Fibroblast of skin of left quadriceps (primary cell): Measurements from ENCODE around the gene SAMD13.
"Not testable (repeated sequence)": the region's sequence is repeated elsewhere in the genome, so short reads cannot be mapped to it uniquely, and the experiment has no call there.

Source experiments
- DNase-seq, 2 experiments: peaks; one replicate each; pipeline ENCODE4 v3.0.0-alpha.2; 2013; ENCODE audit warnings: low read depth in 2 of 2

Gene SAMD13

GRCh38 chr1:84283381-84283780 is 18.1 kb upstream of the SAMD13 start:
- no peak for DNase-seq

- DNase-seq, result no peak
These were observed 15.4 kb upstream of the SAMD13 start for GRCh38 chr1:84286071-84286470.

GRCh38 chr1:84287389-84287788 is 14.1 kb upstream of the SAMD13 start:
- not testable (repeated sequence) for DNase-seq

- DNase-seq, result no peak
These were observed 12.2 kb upstream of the SAMD13 start for GRCh38 chr1:84289169-84289785.

- DNase-seq, result no peak
These were observed 9.4 kb upstream of the SAMD13 start for GRCh38 chr1:84291882-84292655.

- no peak for DNase-seq
These were observed 7.7 kb upstream of the SAMD13 start for GRCh38 chr1:84293766-84294165.

- no peak for DNase-seq
These were observed 6.8 kb upstream of the SAMD13 start for GRCh38 chr1:84294751-84295150.

- DNase-seq, result no peak
These were observed 3.8 kb upstream of the SAMD13 start for GRCh38 chr1:84297546-84298244.

GRCh38 chr1:84298328-84298683 is 3.2 kb upstream of the SAMD13 start:
- DNase-seq, result no peak

- DNase-seq, result no peak
These were observed 2.6 kb upstream of the SAMD13 start for GRCh38 chr1:84298684-84299535.

GRCh38 chr1:84299536-84300170 is 1.9 kb upstream of the SAMD13 start:
- no peak for DNase-seq

- no peak for DNase-seq
These were observed 1.0 kb upstream of the SAMD13 start for GRCh38 chr1:84300501-84300900.

- DNase-seq, result no peak
These were observed 377 bp downstream of the SAMD13 start for GRCh38 chr1:84301785-84302385.

GRCh38 chr1:84303314-84303830 is 1.9 kb downstream of the SAMD13 start:
- DNase-seq, result no peak

- no peak for DNase-seq
These were observed 5.9 kb downstream of the SAMD13 start for GRCh38 chr1:84307398-84307797.

- DNase-seq, result no peak
These were observed 9.8 kb downstream of the SAMD13 start for GRCh38 chr1:84311296-84311695.

GRCh38 chr1:84319662-84320061 is 18.2 kb downstream of the SAMD13 start:
- no peak for DNase-seq

- no peak for DNase-seq
These were observed 26.3 kb downstream of the SAMD13 start for GRCh38 chr1:84327830-84328229.

GRCh38 chr1:84330125-84330984 is 28.8 kb downstream of the SAMD13 start:
- no peak for DNase-seq

- no peak for DNase-seq
These were observed 38.0 kb downstream of the SAMD13 start for GRCh38 chr1:84339503-84339902.
